ENCODE measurements around the gene CCDC28B. TPM values are rescaled to one million over a fixed set of nuclear protein-coding genes. Genes with fewer than 3 reads are reported as not detected.
A peak's percentile ranks its signal among the peaks of the same experiment; 100 is the strongest.

Gene CCDC28B
- total and polyA plus RNA-seq, 2 of the 13 experiments (the other 11 are each of a cell fraction or from before 2014, with no cell fraction given) = 2.6 to 3.5 TPM

GRCh38 chr1:32178380-32179192 is 21.8 kb upstream of the CCDC28B start (continued):
- TF ChIP-seq, protein P1, sequence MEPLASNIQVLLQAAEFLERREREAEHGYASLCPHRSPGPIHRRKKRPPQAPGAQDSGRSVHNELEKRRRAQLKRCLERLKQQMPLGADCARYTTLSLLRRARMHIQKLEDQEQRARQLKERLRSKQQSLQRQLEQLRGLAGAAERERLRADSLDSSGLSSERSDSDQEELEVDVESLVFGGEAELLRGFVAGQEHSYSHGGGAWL (CRISPR knock-in tag; IDR thresholded peaks at IDR 0.05) = no peak
- no peak for TF ChIP-seq MATR3 (CRISPR knock-in tag; IDR thresholded peaks at IDR 0.05)
- TF ChIP-seq NONO (IDR thresholded peaks at IDR 0.05) = no peak
- 0 out of 2 replicates have a peak, but pooled peaks have one; percentile 40 for TF ChIP-seq NONO (CRISPR knock-in tag; conservative IDR thresholded peaks at IDR 0.05)
- no peak for TF ChIP-seq CBX2 (IDR thresholded peaks at IDR 0.05; ENCODE audit: low read depth, low read length)
- no peak for TF ChIP-seq CBX2 (CRISPR knock-in tag; IDR thresholded peaks at IDR 0.05; ENCODE audit: low read depth)
- TF ChIP-seq POLR2A (IDR thresholded peaks at IDR 0.05; ENCODE audit: insufficient read depth in 1 of 2, low read depth in 2 of 2, low read length in 2 of 2) = no peak
- no peak for TF ChIP-seq SP1 (IDR thresholded peaks at IDR 0.05)
- TF ChIP-seq SP1 (CRISPR knock-in tag; IDR thresholded peaks at IDR 0.05) = no peak
- TF ChIP-seq ZNF17 (CRISPR knock-in tag; IDR thresholded peaks at IDR 0.05) = no peak
- no peak for TF ChIP-seq ZNF709 (CRISPR knock-in tag; IDR thresholded peaks at IDR 0.05)
- no peak for TF ChIP-seq BORCS8-MEF2B (CRISPR knock-in tag; IDR thresholded peaks at IDR 0.05)
- no peak for TF ChIP-seq ETV6 (CRISPR knock-in tag; conservative IDR thresholded peaks at IDR 0.05)
- TF ChIP-seq ZNF619 (CRISPR knock-in tag; IDR thresholded peaks at IDR 0.05) = no peak
- no peak for TF ChIP-seq BHLHE40 (IDR thresholded peaks at IDR 0.05; ENCODE audit: low read length)
- TF ChIP-seq MED1 (CRISPR knock-in tag; IDR thresholded peaks at IDR 0.05) = peak; percentile 37
- no peak for TF ChIP-seq ZNF768 (CRISPR knock-in tag; IDR thresholded peaks at IDR 0.05)
- TF ChIP-seq, protein P2, sequence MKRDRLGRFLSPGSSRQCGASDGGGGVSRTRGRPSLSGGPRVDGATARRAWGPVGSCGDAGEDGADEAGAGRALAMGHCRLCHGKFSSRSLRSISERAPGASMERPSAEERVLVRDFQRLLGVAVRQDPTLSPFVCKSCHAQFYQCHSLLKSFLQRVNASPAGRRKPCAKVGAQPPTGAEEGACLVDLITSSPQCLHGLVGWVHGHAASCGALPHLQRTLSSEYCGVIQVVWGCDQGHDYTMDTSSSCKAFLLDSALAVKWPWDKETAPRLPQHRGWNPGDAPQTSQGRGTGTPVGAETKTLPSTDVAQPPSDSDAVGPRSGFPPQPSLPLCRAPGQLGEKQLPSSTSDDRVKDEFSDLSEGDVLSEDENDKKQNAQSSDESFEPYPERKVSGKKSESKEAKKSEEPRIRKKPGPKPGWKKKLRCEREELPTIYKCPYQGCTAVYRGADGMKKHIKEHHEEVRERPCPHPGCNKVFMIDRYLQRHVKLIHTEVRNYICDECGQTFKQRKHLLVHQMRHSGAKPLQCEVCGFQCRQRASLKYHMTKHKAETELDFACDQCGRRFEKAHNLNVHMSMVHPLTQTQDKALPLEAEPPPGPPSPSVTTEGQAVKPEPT (CRISPR knock-in tag; IDR thresholded peaks at IDR 0.05; ENCODE audit: low read depth) = no peak
- TF ChIP-seq ZNF34 (CRISPR knock-in tag; IDR thresholded peaks at IDR 0.05; ENCODE audit: borderline replicate concordance) = peak; percentile 9; the same call in 1 of the 2 replicates
- no peak for TF ChIP-seq ZNF737 (CRISPR knock-in tag; IDR thresholded peaks at IDR 0.05; ENCODE audit: borderline replicate concordance)
- TF ChIP-seq SIX4 (CRISPR knock-in tag; IDR thresholded peaks at IDR 0.05) = no peak
- no peak for TF ChIP-seq ZNF225 (CRISPR knock-in tag; IDR thresholded peaks at IDR 0.05)
- no peak for TF ChIP-seq IRX3 (CRISPR knock-in tag; IDR thresholded peaks at IDR 0.05; ENCODE audit: borderline replicate concordance, low read depth)
- no peak for TF ChIP-seq DRAP1 (CRISPR knock-in tag; IDR thresholded peaks at IDR 0.05)
- TF ChIP-seq, protein P3, sequence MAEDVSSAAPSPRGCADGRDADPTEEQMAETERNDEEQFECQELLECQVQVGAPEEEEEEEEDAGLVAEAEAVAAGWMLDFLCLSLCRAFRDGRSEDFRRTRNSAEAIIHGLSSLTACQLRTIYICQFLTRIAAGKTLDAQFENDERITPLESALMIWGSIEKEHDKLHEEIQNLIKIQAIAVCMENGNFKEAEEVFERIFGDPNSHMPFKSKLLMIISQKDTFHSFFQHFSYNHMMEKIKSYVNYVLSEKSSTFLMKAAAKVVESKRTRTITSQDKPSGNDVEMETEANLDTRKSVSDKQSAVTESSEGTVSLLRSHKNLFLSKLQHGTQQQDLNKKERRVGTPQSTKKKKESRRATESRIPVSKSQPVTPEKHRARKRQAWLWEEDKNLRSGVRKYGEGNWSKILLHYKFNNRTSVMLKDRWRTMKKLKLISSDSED (CRISPR knock-in tag; IDR thresholded peaks at IDR 0.05) = no peak
- no peak for TF ChIP-seq PCBP2 (optimal IDR thresholded peaks at IDR 0.05; ENCODE audit: low read depth, low read length, poor library complexity, severe bottlenecking)
- TF ChIP-seq HOXA5 (CRISPR knock-in tag; IDR thresholded peaks at IDR 0.05) = no peak; the same call in 1 of the 2 replicates
- no peak for TF ChIP-seq HES4 (CRISPR knock-in tag; IDR thresholded peaks at IDR 0.05; ENCODE audit: borderline replicate concordance)
- peak; percentile 65 for TF ChIP-seq RARA (CRISPR knock-in tag; IDR thresholded peaks at IDR 0.05)
- TF ChIP-seq ZKSCAN1 (IDR thresholded peaks at IDR 0.05; ENCODE audit: low read length) = no peak
- TF ChIP-seq ZNF331 (CRISPR knock-in tag; IDR thresholded peaks at IDR 0.05) = peak; percentile 66; the same call in 1 of the 2 replicates
